Neural progenitor cell (in vitro differentiated cells): ENCODE measurements around the gene OAS3.

Experiments
- EZH2 ChIP-seq: fragments of 200-600 bp; sonication (generic); IDR thresholded peaks from 2 replicates; pipeline ENCODE4 v1.6.1; 2017; ENCODE audit warnings: antibody characterized with exemption, mild to moderate bottlenecking, moderate library complexity
- TF ChIP-seq, protein P1 (sequence below): fragments of 200-600 bp; sonication (generic); IDR thresholded peaks from 2 replicates; pipeline ENCODE4 v1.5.1; 2017; ENCODE audit warnings: antibody characterized with exemption, mild to moderate bottlenecking

DNA sequence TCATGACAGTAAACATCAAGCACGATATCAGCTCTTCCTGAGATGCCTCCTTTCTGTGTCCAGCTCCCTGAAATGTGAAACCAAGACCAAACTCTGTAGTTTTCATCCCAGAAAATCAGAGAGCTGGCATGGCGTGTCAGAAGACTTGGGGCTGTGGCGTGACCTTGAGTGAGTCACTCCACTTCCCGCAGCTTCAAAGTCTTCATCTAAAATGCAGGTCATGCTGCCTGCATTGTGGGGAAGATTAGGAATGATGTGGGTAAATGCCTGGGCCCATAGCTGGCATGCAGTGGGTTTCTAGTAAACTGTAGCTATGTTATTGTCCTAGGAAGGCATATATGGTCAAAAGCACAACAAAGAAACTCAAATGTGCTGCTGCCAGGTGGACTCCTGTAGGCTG is 68.9 kb downstream of the OAS3 start:
- TF ChIP-seq, protein P1, sequence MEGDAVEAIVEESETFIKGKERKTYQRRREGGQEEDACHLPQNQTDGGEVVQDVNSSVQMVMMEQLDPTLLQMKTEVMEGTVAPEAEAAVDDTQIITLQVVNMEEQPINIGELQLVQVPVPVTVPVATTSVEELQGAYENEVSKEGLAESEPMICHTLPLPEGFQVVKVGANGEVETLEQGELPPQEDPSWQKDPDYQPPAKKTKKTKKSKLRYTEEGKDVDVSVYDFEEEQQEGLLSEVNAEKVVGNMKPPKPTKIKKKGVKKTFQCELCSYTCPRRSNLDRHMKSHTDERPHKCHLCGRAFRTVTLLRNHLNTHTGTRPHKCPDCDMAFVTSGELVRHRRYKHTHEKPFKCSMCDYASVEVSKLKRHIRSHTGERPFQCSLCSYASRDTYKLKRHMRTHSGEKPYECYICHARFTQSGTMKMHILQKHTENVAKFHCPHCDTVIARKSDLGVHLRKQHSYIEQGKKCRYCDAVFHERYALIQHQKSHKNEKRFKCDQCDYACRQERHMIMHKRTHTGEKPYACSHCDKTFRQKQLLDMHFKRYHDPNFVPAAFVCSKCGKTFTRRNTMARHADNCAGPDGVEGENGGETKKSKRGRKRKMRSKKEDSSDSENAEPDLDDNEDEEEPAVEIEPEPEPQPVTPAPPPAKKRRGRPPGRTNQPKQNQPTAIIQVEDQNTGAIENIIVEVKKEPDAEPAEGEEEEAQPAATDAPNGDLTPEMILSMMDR = no peak
- no peak for TF ChIP-seq EZH2
